GM19023 (cell line): ENCODE measurements around the gene CLASP1.
A peak's percentile ranks its signal among the peaks of the same experiment; 100 is the strongest.
"Not testable (repeated sequence)": the region's sequence is repeated elsewhere in the genome, so short reads cannot be mapped to it uniquely, and the experiment has no call there.

Experiments used
- ATAC-seq: cut with Tn5 transposase; IDR thresholded peaks from one replicate; pipeline ENCODE4 v1.9.1; 2021; ENCODE audit warnings: mild to moderate bottlenecking, moderate library complexity; ENCODE audit not compliant: unreplicated experiment

CLASP1 gene

DNA sequence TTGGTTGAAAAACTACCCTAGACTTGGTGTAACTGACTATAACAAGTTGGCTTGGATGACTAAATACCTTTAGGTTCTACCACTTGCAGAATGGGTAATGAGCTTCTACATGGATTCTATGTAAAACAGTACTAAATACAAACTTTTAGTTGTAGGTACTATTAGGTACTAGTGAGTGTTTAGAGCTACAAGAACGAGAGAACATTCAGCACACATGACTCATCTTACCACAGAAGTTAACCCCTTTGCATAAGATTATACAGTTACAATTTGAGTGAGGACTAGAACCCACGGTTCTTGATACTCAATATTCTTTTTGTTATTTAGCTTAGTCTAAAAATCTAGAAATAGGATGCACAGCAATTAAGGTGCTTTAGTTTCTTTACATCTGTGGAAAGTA, 262.6 kb downstream of the CLASP1 start:
- no peak for ATAC-seq

GRCh38 chr2:121386102-121386501, 263.2 kb downstream of the CLASP1 start:
- ATAC-seq: no peak

DNA sequence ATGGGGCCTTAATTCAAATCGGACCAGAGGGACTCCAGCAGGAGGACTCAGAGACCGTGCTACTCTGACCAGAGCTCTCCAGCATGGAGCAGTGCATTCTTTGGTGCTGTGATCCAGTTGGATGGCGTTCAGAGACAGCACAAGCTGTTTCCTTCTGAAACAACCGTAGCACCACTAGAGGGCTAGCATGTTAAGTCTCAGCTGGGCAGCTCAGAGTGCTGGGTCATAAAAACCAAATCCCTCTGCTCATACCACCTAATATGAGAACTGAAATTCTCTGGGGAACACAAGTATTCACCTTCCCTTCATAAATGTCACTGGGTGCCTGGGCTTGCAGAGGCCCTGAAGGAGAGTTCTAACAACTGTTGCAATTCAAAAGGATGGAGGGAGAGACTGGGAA, 266.5 kb downstream of the CLASP1 start:
- ATAC-seq: no peak

DNA sequence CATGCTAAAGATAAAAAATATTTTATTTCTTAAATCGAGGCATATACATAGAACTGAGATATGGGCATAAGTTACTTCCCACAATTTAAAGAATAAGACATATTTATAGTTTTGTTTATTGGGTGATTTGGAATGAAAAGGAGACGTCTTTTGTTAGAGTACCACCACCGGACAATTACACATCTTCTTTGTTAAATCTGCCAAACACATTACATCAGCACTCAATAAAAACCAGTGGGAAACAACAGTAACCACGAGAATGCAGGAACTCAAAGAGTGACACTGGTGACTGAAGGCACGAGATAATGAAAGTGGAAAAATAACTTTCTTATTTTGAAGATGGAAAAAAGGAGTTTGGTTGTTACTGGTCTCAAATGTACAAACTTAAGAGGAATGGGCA, 271.6 kb downstream of the CLASP1 start:
- no peak for ATAC-seq

GRCh38 chr2:121376535-121377250, 272.6 kb downstream of the CLASP1 start:
- ATAC-seq: no peak

- ATAC-seq: no peak
Measured at GRCh38 chr2:121375621-121376159, 273.6 kb downstream of the CLASP1 start.

DNA sequence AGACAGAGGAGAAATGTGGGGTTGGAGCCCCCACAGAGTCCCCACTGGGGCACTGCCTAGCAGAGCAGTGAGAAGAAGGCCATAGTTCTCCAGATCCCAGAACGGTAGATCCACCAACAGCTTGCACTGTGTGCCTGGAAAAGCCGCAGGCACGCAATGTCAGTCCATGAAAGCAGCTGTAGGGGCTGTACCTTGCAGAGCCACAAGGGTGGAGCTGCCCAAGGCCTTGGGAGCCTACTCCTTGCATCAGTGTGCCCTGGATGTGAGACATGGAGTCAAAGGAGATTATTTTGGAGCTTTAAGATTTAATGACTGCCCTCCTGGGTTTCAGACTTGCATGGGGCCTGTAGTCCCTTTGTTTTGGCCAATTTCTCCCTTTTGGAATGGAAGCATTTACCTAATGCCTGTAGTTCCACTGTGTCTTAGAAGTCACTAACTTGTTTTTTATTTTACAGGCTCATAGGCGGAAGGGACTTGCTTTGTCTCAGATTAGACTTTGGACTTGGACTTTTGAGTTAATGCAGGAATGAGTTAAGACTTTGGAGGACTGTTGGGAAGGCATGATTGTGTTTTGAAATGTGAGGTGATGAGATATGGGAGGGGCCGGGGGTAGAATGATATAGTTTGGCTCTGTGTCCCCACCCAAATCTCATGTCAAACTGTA, 274.7 kb downstream of the CLASP1 start:
- ATAC-seq: not testable (repeated sequence)

GRCh38 chr2:121372721-121373353, 276.4 kb downstream of the CLASP1 start:
- ATAC-seq: peak; percentile 53

GRCh38 chr2:121372082-121372481, 277.2 kb downstream of the CLASP1 start:
- ATAC-seq: no peak

DNA sequence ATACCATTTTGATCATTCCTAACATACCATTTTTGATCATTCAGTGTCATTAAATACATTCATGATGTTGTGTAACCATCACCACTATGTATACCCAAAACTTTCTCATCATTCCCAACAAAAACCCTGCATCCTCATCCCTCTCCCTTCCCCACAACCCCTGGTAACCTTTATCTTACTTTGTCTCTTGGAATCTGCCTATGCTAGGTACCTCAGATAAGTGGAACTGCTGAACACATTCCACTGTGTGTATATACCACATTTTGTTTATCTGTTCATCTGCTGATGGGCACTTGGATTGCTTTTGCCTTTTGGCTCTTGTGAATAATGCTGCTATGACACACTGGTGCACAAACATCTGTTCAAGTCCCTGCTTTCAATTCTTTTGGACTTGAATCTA, 280.4 kb downstream of the CLASP1 start:
- no peak for ATAC-seq

- no peak for ATAC-seq
Measured at GRCh38 chr2:121368155-121368554, 281.1 kb downstream of the CLASP1 start.

GRCh38 chr2:121367246-121367900, 281.9 kb downstream of the CLASP1 start:
- ATAC-seq: no peak

DNA sequence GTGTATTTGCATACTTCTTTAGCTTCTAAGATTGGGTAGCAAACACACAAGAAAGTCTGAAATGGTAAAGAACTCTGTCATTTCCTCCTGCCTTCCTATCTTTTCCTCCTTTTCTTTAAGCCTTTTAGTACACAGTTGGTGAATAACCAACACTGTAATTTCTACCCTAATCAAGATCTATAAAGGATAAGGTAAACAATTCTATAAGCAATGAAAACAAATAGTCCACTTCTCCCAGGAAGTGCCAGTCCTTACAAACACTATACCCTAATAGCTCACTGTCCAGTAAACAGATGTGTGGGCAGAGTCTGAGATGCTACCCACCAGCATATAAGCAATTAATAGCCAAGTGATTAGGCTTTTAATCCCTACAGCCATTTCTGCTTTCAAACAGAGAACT, 283.2 kb downstream of the CLASP1 start:
- no peak for ATAC-seq

- no peak for ATAC-seq
Measured at GRCh38 chr2:121365061-121365460, 284.2 kb downstream of the CLASP1 start.

- ATAC-seq: no peak
Measured at GRCh38 chr2:121363632-121364420, 285.4 kb downstream of the CLASP1 start.

GRCh38 chr2:121362774-121363173, 286.5 kb downstream of the CLASP1 start:
- no peak for ATAC-seq

DNA sequence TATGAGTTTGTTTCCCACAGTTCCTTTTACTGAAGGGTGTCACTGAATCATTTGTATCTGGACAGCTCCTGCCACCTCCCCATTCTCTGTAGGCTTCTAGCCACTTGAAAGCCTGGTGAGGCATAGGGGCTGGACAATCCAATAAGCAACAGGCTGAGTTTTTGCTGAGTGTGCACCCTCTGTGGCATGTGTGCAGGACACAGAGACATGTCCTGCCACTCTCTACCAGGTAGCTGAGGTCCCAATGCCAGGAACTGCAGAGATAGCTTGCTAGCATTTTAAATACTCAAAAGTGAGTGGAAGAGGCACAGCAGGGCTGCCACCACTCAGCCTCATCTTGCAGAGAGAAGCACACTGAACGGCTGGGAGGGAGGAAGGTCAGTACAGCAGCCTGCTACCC, 287.0 kb downstream of the CLASP1 start:
- no peak for ATAC-seq

DNA sequence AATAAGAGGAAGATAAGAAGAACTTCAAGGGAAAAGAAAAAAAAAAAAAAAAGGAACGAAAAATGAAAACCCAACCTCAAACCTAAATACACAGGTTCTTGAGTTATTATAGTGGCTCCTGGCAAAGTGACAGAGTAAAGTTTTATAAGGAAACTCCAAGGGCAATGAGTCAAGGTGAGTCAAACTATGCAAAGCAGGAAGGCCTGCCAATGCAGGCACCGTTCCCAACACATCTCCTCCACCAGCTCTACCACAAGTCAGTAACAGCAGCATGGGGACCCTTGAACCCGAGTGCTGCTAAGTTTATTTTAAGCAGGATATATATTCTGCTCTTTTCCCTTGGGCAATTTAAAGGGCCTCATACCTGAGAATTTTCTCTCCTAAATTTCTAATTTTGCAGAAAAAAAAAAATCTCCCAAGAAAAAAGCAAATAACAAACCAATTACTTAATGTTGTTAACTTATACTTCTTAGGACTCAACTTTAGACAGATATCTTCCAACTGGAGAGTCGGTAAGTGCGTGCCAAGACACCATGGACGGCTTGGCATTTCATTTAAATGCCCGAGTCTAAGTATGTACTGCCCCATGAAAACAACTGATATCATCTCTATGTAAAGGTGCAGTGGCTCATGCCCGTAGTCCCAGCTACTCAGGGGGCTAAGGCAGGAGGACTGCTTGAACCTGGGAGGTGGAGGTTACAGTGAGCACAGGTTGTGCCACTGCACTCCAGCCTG, 288.5 kb downstream of the CLASP1 start:
- no peak for ATAC-seq

GRCh38 chr2:121359716-121360565, 289.3 kb downstream of the CLASP1 start:
- ATAC-seq: no peak
